Neural cell (in vitro differentiated cells): ENCODE results near the gene PHLDB2.

Source experiments
- CTCF ChIP-seq: fragments of 450-650 bp; IDR thresholded peaks from 2 replicates; pipeline ENCODE4 v1.5.1; 2014; ENCODE audit warnings: antibody characterized with exemption, mild to moderate bottlenecking, moderate library complexity; ENCODE audit not compliant: poor library complexity, severe bottlenecking
- EP300 ChIP-seq: fragments of 450-650 bp; conservative IDR thresholded peaks from 2 replicates; pipeline ENCODE4 v1.6.1; 2014; ENCODE audit warnings: antibody characterized with exemption, mild to moderate bottlenecking, moderate library complexity; ENCODE audit not compliant: poor library complexity, severe bottlenecking
- EZH2 ChIP-seq: fragments of 200-600, 300-800 bp; shearing (Covaris generic), sonication (generic); IDR thresholded peaks from 2 replicates; pipeline ENCODE4 v1.6.1; 2014; ENCODE audit warnings: antibody characterized with exemption, low read length, borderline replicate concordance, mild to moderate bottlenecking; ENCODE audit not compliant: insufficient read depth, poor library complexity, severe bottlenecking

- TF ChIP-seq EZH2 (no peak), CTCF (no peak), EP300 (no peak)
These were observed 150.6 kb downstream of the PHLDB2 start for GRCh38 chr3:112009670-112010069.
